ENCODE measurements around the gene TBCA. TPM values are rescaled to one million over a fixed set of nuclear protein-coding genes. Genes with fewer than 3 reads are reported as not detected.

TBCA gene
- total RNA-seq (ENCODE audit: unreplicated experiment), result 208 TPM
- long read RNA-seq, transcript TBCA-202 (4 exons, 683 nt), result major isoform, 94 of 105 reads
- long read RNA-seq, partial matches to known transcripts, result 1 of 105 reads
- long read RNA-seq, other reads (novel, unspliced or antisense), result 7 of 105 reads

GRCh38 chr5:77775790-77776553 is at the start of gene TBCA:
Gene TBCA (minus strand): TSS chr5:77776339. CDS start chr5:77776257, 82 bp downstream.
- Mint-ChIP-seq H3K27ac (ENCODE audit: unreplicated experiment) (peak within 1 kb of the TSS; percentile 90), H3K4me3 (ENCODE audit: unreplicated experiment) (peak within 1 kb of the TSS; percentile 96), H3K4me1 (ENCODE audit: low read depth, unreplicated experiment) (peaks cover 15% of the 10 kb centered on the region), H3K9me3 (ENCODE audit: unreplicated experiment) (peaks cover 6% of the 10 kb centered on the region), H3K27me3 (ENCODE audit: unreplicated experiment) (peaks cover 3% of the 10 kb centered on the region), H3K36me3 (ENCODE audit: unreplicated experiment) (no peaks in the 10 kb centered on the region)
- TF ChIP-seq, protein P1, sequence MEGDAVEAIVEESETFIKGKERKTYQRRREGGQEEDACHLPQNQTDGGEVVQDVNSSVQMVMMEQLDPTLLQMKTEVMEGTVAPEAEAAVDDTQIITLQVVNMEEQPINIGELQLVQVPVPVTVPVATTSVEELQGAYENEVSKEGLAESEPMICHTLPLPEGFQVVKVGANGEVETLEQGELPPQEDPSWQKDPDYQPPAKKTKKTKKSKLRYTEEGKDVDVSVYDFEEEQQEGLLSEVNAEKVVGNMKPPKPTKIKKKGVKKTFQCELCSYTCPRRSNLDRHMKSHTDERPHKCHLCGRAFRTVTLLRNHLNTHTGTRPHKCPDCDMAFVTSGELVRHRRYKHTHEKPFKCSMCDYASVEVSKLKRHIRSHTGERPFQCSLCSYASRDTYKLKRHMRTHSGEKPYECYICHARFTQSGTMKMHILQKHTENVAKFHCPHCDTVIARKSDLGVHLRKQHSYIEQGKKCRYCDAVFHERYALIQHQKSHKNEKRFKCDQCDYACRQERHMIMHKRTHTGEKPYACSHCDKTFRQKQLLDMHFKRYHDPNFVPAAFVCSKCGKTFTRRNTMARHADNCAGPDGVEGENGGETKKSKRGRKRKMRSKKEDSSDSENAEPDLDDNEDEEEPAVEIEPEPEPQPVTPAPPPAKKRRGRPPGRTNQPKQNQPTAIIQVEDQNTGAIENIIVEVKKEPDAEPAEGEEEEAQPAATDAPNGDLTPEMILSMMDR (IDR thresholded peaks at IDR 0.05; ENCODE audit: partially characterized antibody, unreplicated experiment), result peak; percentile 49
- DNase-seq, result peak; percentile 85

- TF ChIP-seq, protein P1 (IDR thresholded peaks at IDR 0.05; ENCODE audit: partially characterized antibody, unreplicated experiment), result no peak
- Mint-ChIP-seq H3K36me3 (ENCODE audit: unreplicated experiment) (no peaks in the 10 kb centered on the region), H3K9me3 (ENCODE audit: unreplicated experiment) (no peaks in the 10 kb centered on the region), H3K27ac (ENCODE audit: unreplicated experiment) (no peak overlapping the region), H3K4me3 (ENCODE audit: unreplicated experiment) (no peak overlapping the region), H3K27me3 (ENCODE audit: unreplicated experiment) (no peaks in the 10 kb centered on the region), H3K4me1 (ENCODE audit: low read depth, unreplicated experiment) (no peaks in the 10 kb centered on the region)
- no peak for DNase-seq
Measured at GRCh38 chr5:77824981-77825380, 48.8 kb upstream of the TBCA start.

DNA sequence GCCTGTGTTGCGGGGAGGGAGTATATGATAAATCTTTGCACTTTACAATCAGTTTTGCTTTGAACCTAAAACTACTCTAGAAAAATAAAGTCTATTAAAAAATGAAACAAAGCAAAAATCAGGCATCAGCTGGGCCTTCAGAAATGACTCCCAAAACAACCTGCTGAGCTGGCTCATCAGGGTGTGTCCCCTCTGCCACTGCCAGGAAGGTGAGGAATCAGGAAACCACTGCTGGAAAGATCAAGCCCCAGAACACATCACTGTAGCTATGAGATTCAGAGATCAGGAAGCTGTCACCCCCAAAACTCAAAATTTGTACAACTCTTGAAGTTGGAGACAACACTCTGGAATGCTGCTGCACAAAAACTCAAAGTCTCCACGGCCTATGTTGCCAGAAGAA is 40.5 kb upstream of the TBCA start:
- Mint-ChIP-seq H3K9me3 (ENCODE audit: unreplicated experiment) (peaks cover 1% of the 10 kb centered on the region), H3K4me3 (ENCODE audit: unreplicated experiment) (no peak overlapping the region), H3K4me1 (ENCODE audit: low read depth, unreplicated experiment) (no peaks in the 10 kb centered on the region), H3K27ac (ENCODE audit: unreplicated experiment) (no peak overlapping the region), H3K27me3 (ENCODE audit: unreplicated experiment) (no peaks in the 10 kb centered on the region), H3K36me3 (ENCODE audit: unreplicated experiment) (no peaks in the 10 kb centered on the region)
- DNase-seq, result no peak
- TF ChIP-seq, protein P1 (IDR thresholded peaks at IDR 0.05; ENCODE audit: partially characterized antibody, unreplicated experiment), result no peak

GRCh38 chr5:77812926-77813589 is 36.9 kb upstream of the TBCA start:
- Mint-ChIP-seq H3K4me1 (ENCODE audit: low read depth, unreplicated experiment) (no peaks in the 10 kb centered on the region), H3K27me3 (ENCODE audit: unreplicated experiment) (no peaks in the 10 kb centered on the region), H3K9me3 (ENCODE audit: unreplicated experiment) (peaks cover 1% of the 10 kb centered on the region), H3K36me3 (ENCODE audit: unreplicated experiment) (no peaks in the 10 kb centered on the region), H3K4me3 (ENCODE audit: unreplicated experiment) (no peak overlapping the region), H3K27ac (ENCODE audit: unreplicated experiment) (no peak overlapping the region)
- DNase-seq, result no peak
- TF ChIP-seq, protein P1 (IDR thresholded peaks at IDR 0.05; ENCODE audit: partially characterized antibody, unreplicated experiment), result no peak
